Renal cortical epithelial cell (primary cell): ENCODE results near the gene TUSC2. TPM values are rescaled to one million over a fixed set of nuclear protein-coding genes. Genes with fewer than 3 reads are reported as not detected.

Experiments used
- DNase-seq: peaks from one replicate; pipeline ENCODE4 v3.0.0-alpha.2; 2011; ENCODE audit warnings: low read depth
- total RNA-seq: library from RNA; depleted of rRNA; stranded (reverse); fragments of >200 nt; gene quantifications from 2 replicates; pipeline ENCODE4 v1.2.3, GENCODE V29; 2014

The TUSC2 gene
- total RNA-seq, 1 donor from 2014 or later, result 16.0 TPM

DNA sequence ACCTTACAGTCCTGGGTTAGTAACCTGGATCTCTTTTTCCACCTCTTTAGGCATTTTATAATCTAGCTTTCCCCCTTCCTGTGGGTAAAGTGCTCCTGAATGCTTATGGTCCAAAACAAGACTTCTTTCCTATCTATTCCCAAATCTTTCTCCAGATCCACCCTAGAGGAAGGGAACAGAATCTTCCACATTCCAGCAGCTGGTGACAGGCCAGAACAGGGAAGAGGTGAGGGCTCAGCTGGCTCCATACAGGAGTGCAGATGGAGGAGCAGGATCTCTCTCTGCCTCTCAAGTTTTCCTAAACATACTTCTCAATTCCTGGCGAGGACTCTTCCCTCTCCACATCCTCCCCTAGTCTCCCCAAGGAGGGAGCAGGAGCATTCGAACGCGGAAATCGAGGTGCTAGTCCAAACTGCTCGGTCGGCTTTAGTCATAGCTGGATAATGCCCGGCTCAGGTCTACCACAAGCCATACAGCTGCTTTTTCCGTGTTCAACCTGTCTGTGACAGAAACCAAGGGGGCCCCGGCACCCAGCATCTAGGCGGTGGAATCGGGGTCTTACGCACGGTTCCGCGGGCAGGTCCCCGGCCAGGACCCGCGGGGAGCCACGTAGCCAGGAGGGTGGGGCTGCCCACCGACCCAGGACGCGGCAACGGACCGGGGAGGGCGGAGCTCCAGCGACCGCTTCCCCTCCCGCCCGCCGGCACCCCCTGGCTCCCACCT, 8.6 kb upstream of the TUSC2 start:
- no peak for DNase-seq

DNA sequence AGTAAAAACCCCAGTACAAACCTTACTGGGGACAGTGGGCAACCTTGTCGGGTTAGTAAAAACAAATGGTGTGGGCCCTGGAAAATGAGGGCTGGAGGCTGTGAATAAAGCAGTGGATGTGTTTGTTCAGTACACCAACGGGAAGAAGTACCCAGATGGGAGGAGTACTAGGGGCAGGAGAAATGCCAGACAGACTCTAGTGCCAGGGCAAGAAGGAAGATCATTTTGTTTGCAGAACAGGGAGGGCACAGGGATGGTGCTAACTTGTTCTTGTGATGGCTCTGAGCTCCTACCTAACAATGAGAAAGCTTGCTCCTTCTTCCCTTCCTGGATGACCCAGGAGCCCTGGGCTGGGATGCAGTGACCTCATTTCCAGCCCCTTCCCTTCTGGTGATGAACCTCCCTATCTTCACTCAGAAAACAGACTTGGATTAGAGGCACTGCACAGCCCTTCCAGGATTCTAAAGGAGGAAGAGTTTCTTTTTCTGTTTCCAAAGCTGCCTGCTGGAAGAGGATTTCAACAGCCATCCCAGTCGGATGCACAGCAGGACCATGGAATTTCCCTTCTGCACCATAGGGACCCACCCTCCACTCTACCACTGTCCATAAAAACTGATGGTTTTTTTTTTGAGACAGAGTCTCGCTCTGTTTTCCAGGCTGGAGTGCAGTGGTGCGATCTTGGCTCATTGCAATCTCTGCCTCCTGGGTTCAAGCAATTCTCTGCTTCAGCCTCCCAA, 6.5 kb upstream of the TUSC2 start:
- no peak for DNase-seq

DNA sequence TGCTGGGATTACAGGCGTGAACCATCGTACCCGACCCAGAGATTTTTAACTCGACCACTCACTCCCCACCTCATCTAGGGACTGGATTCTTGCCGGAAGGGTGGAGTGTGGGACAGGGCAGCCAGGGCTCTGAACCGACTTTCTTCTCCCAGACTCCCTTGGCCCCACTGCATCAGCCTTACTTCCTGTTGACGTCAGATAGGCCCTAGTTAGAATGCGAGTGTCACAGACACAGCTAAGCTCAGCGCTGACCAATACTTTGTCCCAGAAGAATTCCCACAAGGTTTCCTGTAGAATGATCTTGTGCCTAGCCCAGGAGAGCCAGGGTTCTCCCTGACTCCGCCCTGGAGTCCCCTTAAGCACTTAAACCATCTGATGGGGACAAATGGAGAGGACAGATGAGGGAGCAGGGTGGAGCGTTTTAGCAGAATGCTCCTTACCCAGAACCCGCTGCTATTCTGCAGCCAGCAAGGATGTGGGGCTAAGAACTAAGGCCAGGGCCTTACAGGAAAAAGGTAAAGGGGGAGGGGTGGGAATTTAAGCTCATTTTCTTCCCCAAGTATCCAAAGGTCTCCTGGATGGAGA, 5.8 kb upstream of the TUSC2 start:
- DNase-seq, result no peak

DNA sequence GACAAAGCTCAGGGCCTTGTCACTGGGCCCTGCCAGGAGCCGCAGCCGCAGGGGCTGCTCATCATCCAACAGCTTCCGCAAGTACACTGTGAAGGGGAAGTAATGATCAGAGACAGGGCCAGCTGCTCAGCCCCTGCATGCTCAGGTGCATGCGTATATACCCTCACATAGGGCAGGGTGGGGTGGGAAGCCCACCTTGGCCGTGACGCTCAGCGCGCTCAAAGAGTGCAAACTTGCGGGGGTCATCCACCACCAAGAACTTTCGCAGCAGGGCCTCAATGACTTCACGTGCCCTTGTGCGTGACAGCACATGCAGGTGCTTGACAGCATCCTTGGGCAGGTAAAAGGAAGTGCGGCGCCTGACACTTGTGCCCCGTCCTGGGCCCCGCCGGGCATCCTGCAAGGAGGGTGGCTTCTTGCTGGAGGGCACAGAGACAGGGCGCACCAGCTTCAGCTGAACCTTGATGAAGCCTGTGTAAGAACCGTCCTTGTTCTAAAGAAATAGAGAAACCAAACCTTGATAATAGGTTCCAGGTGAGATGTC, 3.4 kb upstream of the TUSC2 start:
- no peak for DNase-seq

DNA sequence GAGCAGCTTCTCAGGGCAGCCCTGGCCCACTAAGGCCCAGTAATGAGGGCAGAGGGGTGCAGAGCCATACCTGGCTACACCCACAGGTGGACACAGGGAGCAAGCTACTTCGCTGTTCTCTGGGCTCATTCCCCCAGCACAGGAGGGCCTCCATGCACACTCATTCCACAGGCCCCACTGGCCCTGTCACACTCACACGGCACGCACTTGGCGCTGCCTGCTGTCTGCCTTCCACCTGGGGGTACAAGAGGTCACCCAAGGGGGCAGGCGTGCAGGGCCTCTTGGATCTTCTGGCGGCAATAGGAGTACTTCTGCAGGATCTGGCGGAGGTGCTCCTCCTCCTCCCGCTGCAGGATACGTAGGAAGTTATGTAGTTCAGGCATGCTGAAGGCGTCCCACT, 2.3 kb upstream of the TUSC2 start:
- no peak for DNase-seq

DNA sequence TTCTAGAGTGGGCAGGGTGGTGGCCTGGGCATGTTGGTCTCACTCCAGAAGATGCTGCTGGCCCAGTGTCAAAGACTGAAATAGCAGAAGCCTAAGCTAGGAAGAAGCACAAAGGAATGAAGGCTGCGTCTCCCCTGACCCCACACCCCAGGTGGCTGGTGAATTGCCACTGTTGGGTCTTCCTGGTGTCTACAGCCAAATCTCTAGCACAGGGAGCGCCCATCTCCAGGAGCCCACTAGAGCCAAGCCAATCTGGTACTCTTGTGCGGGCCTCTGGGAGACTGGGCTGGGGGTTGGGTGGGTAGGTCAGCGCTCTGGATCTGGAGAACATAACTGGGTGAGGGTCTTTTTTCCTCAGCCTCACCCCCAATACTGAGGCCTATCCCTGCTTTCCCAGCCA, 894 bp downstream of the TUSC2 start:
- no peak for DNase-seq

DNA sequence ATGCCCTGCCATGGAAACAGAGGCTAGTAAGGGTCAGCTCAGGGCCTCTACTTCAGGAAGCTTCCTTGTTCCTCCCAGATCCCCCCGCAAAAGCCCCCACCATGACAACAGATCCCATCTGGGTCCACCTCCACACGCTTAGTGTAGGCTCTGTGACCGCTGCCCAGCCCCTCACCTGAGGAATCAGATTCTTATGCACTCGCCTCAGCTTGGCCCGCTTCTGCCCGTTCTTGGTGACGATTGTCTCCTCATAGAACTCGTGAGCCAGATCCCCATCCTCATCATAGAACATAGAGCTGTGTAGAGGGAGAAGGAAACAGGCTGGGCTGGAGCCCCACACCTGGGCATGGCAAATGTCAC, 1.9 kb downstream of the TUSC2 start:
- no peak for DNase-seq

DNA sequence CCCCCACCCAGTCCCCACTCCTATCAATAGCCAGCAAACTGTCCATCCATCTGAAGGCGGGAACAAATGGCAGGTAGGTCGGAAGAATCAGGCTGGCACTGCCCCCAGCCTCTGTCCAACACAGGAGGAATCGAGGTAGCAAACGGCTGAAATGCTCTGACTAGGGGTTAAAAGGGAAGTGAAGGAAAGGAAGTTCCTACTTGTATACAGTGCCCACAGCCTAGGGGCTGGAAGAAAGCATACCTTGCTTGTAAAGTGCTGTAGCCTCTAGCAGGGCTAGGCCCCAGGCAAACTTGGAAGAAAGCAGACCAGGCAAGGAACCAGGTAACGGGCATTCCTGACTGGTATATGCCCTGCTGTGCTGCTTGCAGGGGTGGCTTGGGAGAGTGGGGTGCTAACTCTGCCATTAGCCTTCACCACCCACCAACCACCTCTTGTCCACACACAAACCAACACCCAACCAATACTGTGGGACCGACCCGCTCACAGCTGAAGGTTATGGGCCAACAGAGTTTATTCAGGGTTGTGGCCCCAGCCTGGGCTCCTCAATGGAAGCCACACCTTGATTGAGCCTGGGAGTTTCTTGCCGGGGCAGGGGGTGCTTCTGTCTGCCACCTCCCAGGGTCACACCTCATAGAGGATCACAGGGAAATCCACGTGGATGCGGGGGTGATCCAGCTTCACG, 2.4 kb downstream of the TUSC2 start:
- no peak for DNase-seq

DNA sequence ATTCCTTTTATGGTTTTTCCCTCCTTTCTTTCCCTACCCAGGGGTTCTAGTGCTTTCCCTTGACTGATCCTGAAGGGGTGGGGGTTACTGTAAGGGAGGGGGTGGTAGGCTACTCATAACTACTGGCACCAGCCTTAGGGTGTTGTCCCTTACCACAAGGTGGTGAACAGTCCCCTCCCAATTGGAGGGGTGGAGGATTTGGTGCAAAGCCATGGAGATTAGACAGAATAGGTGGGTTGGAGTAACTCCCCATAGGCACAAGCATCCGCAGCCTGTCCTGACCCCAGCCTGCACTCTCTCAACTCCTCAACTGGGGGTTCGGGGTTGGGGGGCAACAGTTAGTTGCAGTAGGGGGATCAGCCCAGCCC, 2.9 kb downstream of the TUSC2 start:
- DNase-seq, result no peak

DNA sequence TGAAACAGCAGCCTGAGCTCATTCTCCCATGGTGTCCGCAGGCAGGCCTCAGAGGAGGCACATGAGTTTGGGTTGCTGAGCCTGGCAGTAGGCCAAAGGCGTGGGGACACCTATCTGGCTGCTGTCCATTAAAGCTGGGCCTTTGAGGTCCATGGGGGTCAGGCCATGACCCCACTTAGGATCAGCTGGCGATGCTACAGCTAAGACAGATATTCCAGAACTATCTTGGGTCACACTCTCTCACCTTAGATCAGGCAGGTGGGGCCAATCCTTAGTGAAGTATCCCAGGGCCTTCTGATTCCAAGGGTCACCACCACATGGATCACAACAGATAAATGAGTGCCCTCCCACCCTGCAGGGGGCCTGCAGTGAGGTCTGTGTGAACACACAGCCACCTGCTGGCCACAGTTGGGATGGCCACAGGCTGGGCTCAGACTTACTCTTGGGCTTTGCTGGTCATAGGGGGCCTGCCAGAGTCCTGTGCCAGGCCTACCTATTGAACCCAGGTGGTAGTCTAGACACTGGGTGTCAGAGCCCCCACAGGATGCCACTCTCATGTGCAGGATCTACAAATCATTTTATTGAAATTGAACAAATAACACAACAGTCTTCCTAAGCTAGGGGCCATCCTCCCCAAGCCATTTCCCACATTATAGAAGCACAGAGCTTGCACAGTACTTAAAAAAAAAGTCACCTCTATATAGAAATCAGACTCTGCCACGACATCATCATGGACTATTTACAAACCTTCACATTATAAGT, 3.5 kb downstream of the TUSC2 start:
- peak; percentile 45 for DNase-seq

DNA sequence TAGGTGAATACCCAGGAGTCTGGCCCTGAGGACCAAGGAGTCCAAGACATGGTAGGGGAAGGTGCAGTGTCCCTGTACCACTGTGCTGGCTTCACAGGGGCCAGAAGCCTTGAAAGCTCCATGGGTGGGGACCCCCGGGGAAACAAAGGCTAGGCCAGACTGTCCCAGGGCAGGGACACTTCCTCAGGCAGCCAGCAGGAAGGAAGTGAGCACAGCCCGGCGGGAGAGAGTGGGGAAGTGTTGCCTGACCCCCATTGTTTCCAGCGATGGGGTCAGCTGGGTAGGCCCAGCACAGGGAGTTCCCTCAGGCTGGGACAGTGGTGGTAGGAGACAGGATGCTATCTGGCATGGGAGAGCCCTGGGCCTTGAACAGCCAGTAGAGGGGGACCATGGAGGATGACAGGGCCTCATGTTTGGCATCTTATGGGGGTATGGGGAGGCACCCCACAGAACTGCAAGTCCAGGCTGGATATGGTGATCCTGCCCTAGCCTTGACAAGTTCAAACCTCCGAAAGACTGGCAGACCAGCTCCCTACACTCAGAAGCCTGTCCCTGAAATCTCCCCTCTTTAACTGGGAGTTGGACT, 4.3 kb downstream of the TUSC2 start:
- no peak for DNase-seq

DNA sequence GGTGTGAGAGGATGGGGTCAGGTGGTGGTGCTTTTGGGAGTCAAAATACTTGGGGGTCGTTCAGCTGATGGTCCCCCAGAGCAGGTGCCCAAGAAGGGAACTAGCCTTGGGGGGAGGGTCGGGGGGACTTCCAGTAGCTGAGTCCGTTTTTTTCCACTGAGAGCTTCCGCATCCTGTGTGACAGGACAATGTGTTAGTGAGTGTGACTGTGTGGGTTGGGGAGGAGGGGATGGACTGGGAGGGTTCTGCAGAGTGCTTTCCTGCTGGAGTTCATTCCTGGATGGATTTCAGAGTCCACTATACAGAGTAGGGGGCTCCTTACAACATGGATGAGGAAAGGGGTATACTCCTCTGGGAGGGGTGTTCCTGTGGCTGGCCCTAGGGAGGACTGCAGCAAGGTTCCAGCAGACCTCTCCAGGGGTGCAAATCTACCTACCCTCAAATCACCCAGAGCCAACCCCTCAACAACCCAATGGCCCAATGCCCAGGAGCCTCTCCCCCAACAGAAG, 4.9 kb downstream of the TUSC2 start:
- DNase-seq, result no peak

DNA sequence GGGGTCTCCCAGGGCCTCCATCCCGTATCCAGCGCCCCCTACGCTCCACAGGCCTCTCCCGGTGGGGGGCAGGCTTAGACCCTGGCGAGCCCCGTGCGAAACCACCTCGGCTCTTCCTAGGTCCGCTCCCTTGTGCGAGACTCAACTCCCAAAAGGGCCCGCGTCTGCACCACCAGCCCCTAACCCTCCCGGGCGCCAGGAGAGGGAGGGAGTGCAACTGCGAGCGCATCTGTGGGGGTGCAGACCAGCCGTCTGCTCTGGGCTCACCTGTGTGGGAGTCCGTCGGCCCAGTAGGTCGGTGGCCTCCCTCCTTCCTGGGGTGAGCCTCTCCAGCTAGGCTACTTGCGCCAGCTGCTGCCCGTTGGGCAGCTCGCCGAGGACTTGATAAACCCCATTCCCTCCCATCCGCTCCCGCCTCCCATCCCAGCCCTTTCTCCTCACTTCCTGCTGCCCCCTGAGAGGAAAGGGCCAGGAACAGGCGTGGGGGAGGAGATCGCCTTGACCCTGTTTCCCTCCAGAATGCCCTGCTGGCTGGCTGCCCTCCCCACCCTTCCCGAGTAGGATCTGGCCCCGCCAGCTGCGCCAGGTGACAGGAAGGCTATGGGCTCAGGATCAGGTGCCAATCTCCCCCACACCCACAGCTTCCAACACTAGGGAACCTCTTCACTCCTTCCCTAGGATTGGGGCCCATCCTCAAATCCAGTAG, 5.5 kb downstream of the TUSC2 start, which contains the start of gene HYAL2:
Gene HYAL2, minus strand, starts transcription at position 360 of the 706 bp plus-strand sequence. CDS start 2,256 bp downstream, outside the sequence.
- no peak for DNase-seq

DNA sequence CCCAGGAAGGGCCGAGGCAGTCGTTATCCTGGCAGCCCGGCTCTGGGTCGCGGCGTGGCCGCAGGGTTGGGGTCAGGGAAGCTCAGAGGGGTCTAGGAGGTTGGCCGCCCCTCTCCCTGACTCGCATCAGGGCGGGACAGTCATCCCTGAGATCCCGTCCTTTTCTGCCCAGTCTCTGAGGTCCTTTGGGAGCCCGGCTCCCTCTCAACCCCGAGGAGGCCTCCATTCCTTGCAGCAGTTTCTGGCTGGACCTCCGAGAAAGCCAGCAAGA, 6.0 kb downstream of the TUSC2 start:
- no peak for DNase-seq

DNA sequence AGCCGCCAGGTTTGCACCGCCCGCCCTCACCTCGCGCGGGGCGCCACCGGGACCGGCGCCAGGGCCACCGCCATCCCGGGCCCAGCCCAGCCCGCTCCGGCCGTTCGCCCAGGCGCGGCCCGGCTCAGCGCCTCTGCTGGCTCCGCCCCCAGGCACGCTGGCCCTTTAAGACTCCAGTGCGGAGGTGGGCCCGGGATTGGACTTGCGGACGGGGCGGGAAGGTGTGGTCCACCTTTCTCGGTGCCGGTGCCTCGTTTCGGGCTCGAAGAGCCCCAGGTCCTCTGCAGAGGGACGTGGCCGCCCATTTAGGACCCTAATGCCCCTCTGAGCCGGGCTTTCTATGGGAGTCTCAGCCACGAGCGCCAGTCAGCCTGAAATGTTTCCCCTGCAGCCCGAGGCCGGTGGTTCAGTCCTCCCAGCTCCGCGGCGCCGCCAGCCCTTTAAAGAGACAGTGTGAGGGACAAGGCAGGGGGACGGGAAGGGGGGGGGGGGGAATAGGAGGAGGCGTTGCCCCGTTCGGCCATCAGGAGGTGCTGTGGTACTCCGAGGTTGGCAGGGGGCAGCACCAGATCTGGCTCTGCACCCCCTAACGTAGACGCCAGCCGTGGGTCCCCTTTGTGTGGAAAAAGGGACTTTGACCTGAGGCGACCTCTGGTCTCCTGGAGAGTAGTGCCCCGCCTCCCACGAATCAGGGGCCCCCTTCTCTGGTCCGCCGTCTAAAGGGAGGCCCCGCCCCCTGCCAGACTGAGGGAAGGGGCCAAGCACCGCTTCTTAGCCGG, 6.5 kb downstream of the TUSC2 start:
- peak; percentile 70 for DNase-seq

DNA sequence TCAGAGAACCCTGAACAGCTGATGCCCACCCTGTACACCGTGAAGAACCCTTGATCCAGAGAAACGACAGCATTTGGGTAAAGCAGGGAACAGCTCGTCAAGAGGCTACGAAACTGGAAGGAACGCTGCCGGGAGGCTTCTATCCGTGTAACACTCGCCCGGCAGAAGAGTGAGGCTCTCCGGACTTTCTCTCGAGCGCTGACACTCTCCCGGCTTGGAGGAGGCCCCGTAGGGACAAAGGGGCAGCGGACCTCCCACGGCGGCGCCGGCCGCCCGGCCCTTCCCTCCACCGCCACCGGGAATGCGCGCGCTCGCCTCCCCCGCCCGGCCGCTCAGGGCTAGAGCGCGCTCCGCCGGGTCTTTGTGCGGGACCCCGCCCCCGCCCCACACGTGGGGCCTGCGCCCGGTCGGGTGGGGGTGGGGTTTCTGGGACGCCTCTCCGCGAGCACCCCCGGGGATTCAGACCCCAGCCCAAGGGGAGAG, 7.1 kb downstream of the TUSC2 start:
- DNase-seq, result peak; percentile 15

DNA sequence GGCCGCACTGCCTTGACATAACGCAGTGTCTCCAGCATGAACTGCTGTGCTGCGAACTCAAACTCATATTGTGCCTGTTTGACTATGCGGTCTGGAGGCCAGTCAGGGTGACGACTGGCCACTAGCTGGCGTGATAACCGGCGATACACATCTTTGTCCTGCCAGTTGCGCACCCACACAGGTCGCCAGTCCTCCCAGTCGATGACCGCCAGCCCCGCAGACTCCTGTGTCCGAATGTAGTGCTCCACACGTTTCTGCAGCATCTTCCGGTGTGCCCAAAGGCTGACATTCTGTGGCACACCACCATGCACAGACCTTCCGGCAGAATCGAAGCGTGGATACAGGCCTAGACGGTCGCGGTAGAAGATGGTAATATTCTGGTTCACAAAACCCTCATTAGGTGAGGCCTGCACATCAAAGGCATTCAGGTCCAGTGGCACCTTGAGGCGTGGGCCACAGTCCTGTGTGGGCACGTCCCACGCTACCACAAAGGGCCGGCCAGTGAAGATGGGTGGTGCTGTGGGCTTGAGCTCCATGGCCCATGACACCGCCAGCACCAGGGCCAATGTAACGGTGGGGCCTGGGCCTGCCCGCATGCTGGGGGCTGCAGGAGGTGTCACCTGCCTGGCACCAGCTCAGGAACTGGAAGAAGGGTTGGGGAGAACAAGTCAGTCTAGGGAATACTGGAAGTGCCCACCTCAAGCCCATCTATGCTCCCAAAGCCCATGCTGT, 8.0 kb downstream of the TUSC2 start:
- no peak for DNase-seq

DNA sequence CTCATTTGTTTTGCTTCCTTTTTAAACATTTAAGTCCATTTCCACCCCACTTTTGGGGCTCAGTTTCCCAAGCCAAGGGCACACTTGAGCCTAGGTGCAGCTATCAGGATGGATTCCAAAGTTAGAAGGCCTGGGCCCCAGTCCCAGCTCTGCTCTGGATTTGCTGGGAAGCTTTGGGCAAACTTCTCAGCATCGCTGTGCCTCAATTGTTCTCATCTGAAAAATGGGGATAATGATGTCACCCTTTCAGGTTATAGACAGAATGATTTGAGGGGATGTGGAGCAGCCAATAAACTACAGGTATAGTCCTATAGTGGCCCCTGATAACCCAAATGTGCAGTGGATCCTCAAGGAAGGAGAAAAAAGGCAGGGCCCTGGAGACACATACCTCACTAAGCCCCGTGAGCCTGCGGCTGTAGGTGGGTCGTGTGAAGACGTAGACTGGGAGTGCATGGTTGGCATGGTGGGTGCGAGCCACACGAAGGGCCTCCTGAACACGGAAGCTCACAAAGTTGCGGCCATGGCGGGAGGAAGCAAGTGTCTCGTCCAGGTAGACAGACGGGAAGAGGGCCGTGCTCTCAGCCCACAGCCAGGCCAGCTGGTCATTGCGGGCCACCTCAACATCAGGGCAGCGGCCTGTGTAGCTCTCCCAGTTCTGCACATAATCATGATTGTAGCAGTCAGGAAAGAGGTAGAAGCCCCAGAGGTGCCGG, 8.7 kb downstream of the TUSC2 start:
- no peak for DNase-seq
